ENCODE results near the gene F2RL3.

The F2RL3 gene

GRCh38 chr19:16888629-16889365 lies at the start of gene F2RL3:
Gene F2RL3, plus strand, starts transcription at chr19:16888999. Its CDS starts 191 bp downstream, at chr19:16889190.
- DNase-seq (ENCODE audit: low read depth in 2 of 2) = no peak

GRCh38 chr19:16841391-16841926 lies 47.3 kb upstream of the F2RL3 start:
- DNase-seq (ENCODE audit: low read depth in 2 of 2) = no peak

- DNase-seq (ENCODE audit: low read depth in 2 of 2) = no peak
Observed at GRCh38 chr19:16846901-16847300, 41.9 kb upstream of the F2RL3 start.

- DNase-seq (ENCODE audit: low read depth in 2 of 2) = no peak
Observed at GRCh38 chr19:16847430-16847829, 41.4 kb upstream of the F2RL3 start.

GRCh38 chr19:16849168-16849567 lies 39.6 kb upstream of the F2RL3 start:
- DNase-seq (ENCODE audit: low read depth in 2 of 2) = no peak

GRCh38 chr19:16850133-16850532 lies 38.7 kb upstream of the F2RL3 start:
- DNase-seq (ENCODE audit: low read depth in 2 of 2) = no peak

GRCh38 chr19:16851031-16851712 lies 37.6 kb upstream of the F2RL3 start:
- no peak for DNase-seq (ENCODE audit: low read depth in 2 of 2)

GRCh38 chr19:16853066-16853465 lies 35.7 kb upstream of the F2RL3 start:
- DNase-seq (ENCODE audit: low read depth in 2 of 2) = no peak

GRCh38 chr19:16856091-16856490 lies 32.7 kb upstream of the F2RL3 start:
- no peak for DNase-seq (ENCODE audit: low read depth in 2 of 2)

- no peak for DNase-seq (ENCODE audit: low read depth in 2 of 2)
Observed at GRCh38 chr19:16859626-16860025, 29.2 kb upstream of the F2RL3 start.

GRCh38 chr19:16860118-16860517 lies 28.7 kb upstream of the F2RL3 start:
- DNase-seq (ENCODE audit: low read depth in 2 of 2) = no peak

GRCh38 chr19:16861011-16861410 lies 27.8 kb upstream of the F2RL3 start:
- DNase-seq (ENCODE audit: low read depth in 2 of 2) = no peak

GRCh38 chr19:16861834-16862233 lies 27.0 kb upstream of the F2RL3 start:
- no peak for DNase-seq (ENCODE audit: low read depth in 2 of 2)

- DNase-seq (ENCODE audit: low read depth in 2 of 2) = no peak
Observed at GRCh38 chr19:16862826-16863415, 25.9 kb upstream of the F2RL3 start.

- DNase-seq (ENCODE audit: low read depth in 2 of 2) = no peak
Observed at GRCh38 chr19:16867211-16867610, 21.6 kb upstream of the F2RL3 start.

GRCh38 chr19:16868423-16869130 lies 20.2 kb upstream of the F2RL3 start:
- no peak for DNase-seq (ENCODE audit: low read depth in 2 of 2)

- no peak for DNase-seq (ENCODE audit: low read depth in 2 of 2)
Observed at GRCh38 chr19:16869331-16869972, 19.3 kb upstream of the F2RL3 start.

GRCh38 chr19:16871871-16872270 lies 16.9 kb upstream of the F2RL3 start:
- no peak for DNase-seq (ENCODE audit: low read depth in 2 of 2)

- DNase-seq (ENCODE audit: low read depth in 2 of 2) = no peak
Observed at GRCh38 chr19:16872728-16873127, 16.1 kb upstream of the F2RL3 start.

GRCh38 chr19:16873594-16873993 lies 15.2 kb upstream of the F2RL3 start:
- no peak for DNase-seq (ENCODE audit: low read depth in 2 of 2)

GRCh38 chr19:16874250-16874977 lies 14.4 kb upstream of the F2RL3 start:
- DNase-seq (ENCODE audit: low read depth in 2 of 2) = no peak
